OCI-LY1 (cell line): ENCODE measurements around the gene SMAD4.

Source experiments
- H2AFZ ChIP-seq: fragments of 200-600 bp; sonication (generic), shearing (Covaris generic); 2 replicates; pipeline ENCODE4 v1.6.0; 2014; ENCODE audit warnings: antibody characterized with exemption, mild to moderate bottlenecking, low read length
- H3F3A ChIP-seq: fragments of 200-600 bp; sonication (generic), shearing (Covaris generic); 2 replicates; pipeline ENCODE4 v1.6.0; 2014; ENCODE audit warnings: mild to moderate bottlenecking, antibody characterized with exemption, low read length, moderate library complexity; ENCODE audit not compliant: insufficient read depth
- H3K27ac ChIP-seq: fragments of 200-600 bp; sonication (generic); 2 replicates; pipeline ENCODE4 v1.5.1; 2014; ENCODE audit warnings: low read length, mixed run types, mild to moderate bottlenecking, low read depth; ENCODE audit not compliant: poor library complexity, severe bottlenecking
- H3K27me3 ChIP-seq: fragments of 200-600 bp; sonication (generic); 2 replicates; pipeline ENCODE4 v1.6.0; 2014; ENCODE audit warnings: antibody characterized with exemption, mild to moderate bottlenecking, low read length, moderate library complexity; ENCODE audit not compliant: insufficient read depth
- H3K36me3 ChIP-seq: fragments of 200-600 bp; sonication (generic); 2 replicates; pipeline ENCODE4 v1.6.1; 2014; ENCODE audit warnings: mild to moderate bottlenecking, antibody characterized with exemption, low read length, moderate library complexity, mixed read lengths; ENCODE audit not compliant: insufficient read depth
- H3K4me1 ChIP-seq: fragments of 200-600 bp; sonication (generic); 2 replicates; pipeline ENCODE4 v1.5.1; 2014; ENCODE audit warnings: mild to moderate bottlenecking, low read length, moderate library complexity; ENCODE audit not compliant: insufficient read depth, severe bottlenecking
- H3K4me2 ChIP-seq: fragments of 200-600 bp; sonication (generic), shearing (Covaris generic); 2 replicates; pipeline ENCODE4 v1.6.1; 2014; ENCODE audit warnings: low read length
- H3K4me3 ChIP-seq: fragments of 200-600 bp; sonication (generic); 2 replicates; pipeline ENCODE4 v1.5.1; 2014; ENCODE audit warnings: low read length, low read depth, mild to moderate bottlenecking, mixed read lengths; ENCODE audit not compliant: poor library complexity, severe bottlenecking
- H3K79me2 ChIP-seq: fragments of 200-600 bp; shearing (Covaris generic); 2 replicates; pipeline ENCODE4 v1.6.1; 2016; ENCODE audit warnings: mixed run types, low read length, mixed read lengths; ENCODE audit not compliant: insufficient read depth
- H3K9ac ChIP-seq: fragments of 200-600 bp; sonication (generic), shearing (Covaris generic); 2 replicates; pipeline ENCODE4 v1.6.1; 2014; ENCODE audit warnings: mild to moderate bottlenecking, low read length, mixed read lengths
- H3K9me2 ChIP-seq: fragments of 200-600 bp; sonication (generic), shearing (Covaris generic); 2 replicates; pipeline ENCODE4 v1.6.1; 2014; ENCODE audit warnings: low read depth, mild to moderate bottlenecking, low read length, mixed read lengths
- H3K9me3 ChIP-seq: fragments of 200-600 bp; shearing (Covaris generic); 2 replicates; pipeline ENCODE4 v1.6.1; 2014; ENCODE audit warnings: low read length, mixed read lengths
- H4K20me1 ChIP-seq: fragments of 200-600 bp; sonication (generic), shearing (Covaris generic); 2 replicates; pipeline ENCODE4 v1.6.0; 2016; ENCODE audit warnings: mild to moderate bottlenecking, low read length; ENCODE audit not compliant: insufficient read depth
- CTCF ChIP-seq: fragments of 200-600 bp; sonication (generic), shearing (Covaris generic); IDR thresholded peaks from 2 replicates; pipeline ENCODE4 v1.5.1; 2017; ENCODE audit warnings: mild to moderate bottlenecking, antibody characterized with exemption, low read length, moderate library complexity, mixed read lengths
- EZH2 ChIP-seq: fragments of 200-600 bp; sonication (generic), shearing (Covaris generic); IDR thresholded peaks from 2 replicates; pipeline ENCODE4 v1.8.0; 2017; ENCODE audit warnings: borderline replicate concordance, mixed run types, mild to moderate bottlenecking, antibody characterized with exemption, low read length, moderate library complexity, mixed read lengths

Gene SMAD4

GRCh38 chr18:51006948-51007789, 22.8 kb upstream of the SMAD4 start:
- no peaks in the 10 kb centered on the region for H3K9me2 ChIP-seq
- no peaks in the 10 kb centered on the region for H4K20me1 ChIP-seq
- TF ChIP-seq CTCF, result no peak
- TF ChIP-seq EZH2, result no peak
- H3K4me3 ChIP-seq, result no peak overlapping the region
- no peaks in the 10 kb centered on the region for H3F3A ChIP-seq
- H3K9me3 ChIP-seq, result no peaks in the 10 kb centered on the region
- no peak overlapping the region for H3K4me2 ChIP-seq
- H3K36me3 ChIP-seq, result no peaks in the 10 kb centered on the region
- no peak overlapping the region for H2AFZ ChIP-seq
- H3K9ac ChIP-seq, result no peak overlapping the region
- H3K4me1 ChIP-seq, result no peaks in the 10 kb centered on the region
- H3K79me2 ChIP-seq, result no peaks in the 10 kb centered on the region
- no peak overlapping the region for H3K27ac ChIP-seq
- no peaks in the 10 kb centered on the region for H3K27me3 ChIP-seq

- H3K79me2 ChIP-seq, result no peaks in the 10 kb centered on the region
Measured at GRCh38 chr18:51007790-51008139, 22.2 kb upstream of the SMAD4 start.

GRCh38 chr18:51009072-51009471, 20.9 kb upstream of the SMAD4 start:
- H3K27me3 ChIP-seq, result no peaks in the 10 kb centered on the region
- H3K4me2 ChIP-seq, result no peak overlapping the region
- H3K27ac ChIP-seq, result no peak overlapping the region
- no peak overlapping the region for H3K4me3 ChIP-seq
- TF ChIP-seq CTCF (no peak), EZH2 (no peak)
- no peaks in the 10 kb centered on the region for H3K79me2 ChIP-seq
- no peaks in the 10 kb centered on the region for H3K4me1 ChIP-seq
- H3K9me2 ChIP-seq, result no peaks in the 10 kb centered on the region
- no peaks in the 10 kb centered on the region for H3K9me3 ChIP-seq
- no peaks in the 10 kb centered on the region for H3K36me3 ChIP-seq
- H3K9ac ChIP-seq, result no peak overlapping the region
- H4K20me1 ChIP-seq, result no peaks in the 10 kb centered on the region
- H3F3A ChIP-seq, result no peaks in the 10 kb centered on the region
- H2AFZ ChIP-seq, result no peak overlapping the region

More at GRCh38 chr18:51007790-51008139, 22.2 kb upstream of the SMAD4 start:
- Histone ChIP-seq H2AFZ (no peak overlapping the region), H3K9me3 (no peaks in the 10 kb centered on the region), H3K27me3 (no peaks in the 10 kb centered on the region), H3K4me2 (no peak overlapping the region), H3K36me3 (no peaks in the 10 kb centered on the region), H3K27ac (no peak overlapping the region), H3F3A (no peaks in the 10 kb centered on the region), H3K4me3 (no peak overlapping the region), H3K9me2 (no peaks in the 10 kb centered on the region), H4K20me1 (no peaks in the 10 kb centered on the region), H3K9ac (no peak overlapping the region), H3K4me1 (no peaks in the 10 kb centered on the region)
- TF ChIP-seq EZH2 (no peak), CTCF (no peak)
